DLD1 (cell line): ENCODE results near the gene GP1BB.
"Not testable (repeated sequence)": the region's sequence is repeated elsewhere in the genome, so short reads cannot be mapped to it uniquely, and the experiment has no call there.

Experiments
- in situ Hi-C: cut with HindIII; loops from 2 replicates; pipeline ENCODE4 v1.10.0; 2017; ENCODE audit warnings: low sequenced_read_pairs

The GP1BB gene

DNA sequence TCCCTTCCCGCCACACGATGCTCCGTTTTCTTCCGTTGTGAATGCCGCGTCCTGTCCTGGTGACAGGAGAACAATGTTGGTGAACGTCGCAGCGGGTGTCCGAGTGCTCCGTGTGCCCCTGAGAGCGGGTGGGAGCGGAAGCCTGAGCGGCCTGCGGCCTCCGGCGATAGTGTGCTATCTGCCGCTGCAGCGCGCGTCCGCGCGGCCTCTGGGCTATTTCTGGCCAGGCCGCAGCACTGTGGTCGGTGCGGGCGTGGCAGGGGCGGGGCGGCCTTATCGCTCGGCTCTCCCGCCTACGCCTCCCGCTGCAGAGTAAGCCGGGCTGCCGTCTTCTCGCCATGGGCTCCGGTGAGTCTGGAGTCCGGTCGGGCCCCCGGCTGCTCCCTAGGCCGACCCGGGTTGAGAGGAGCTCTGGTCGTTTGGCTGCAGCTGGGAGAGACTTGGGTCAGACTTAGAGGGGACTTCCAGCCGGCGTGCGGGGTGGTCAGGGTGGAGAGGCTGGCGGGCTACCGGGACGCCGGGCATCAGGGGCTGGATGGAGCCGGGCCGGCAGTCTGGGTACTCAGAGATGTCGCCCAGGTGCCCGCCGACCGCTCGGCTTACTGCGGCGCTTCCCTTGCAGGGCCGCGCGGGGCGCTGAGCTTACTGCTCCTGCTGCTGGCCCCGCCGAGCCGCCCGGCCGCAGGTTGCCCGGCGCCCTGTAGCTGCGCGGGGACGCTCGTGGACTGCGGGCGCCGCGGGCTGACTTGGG lies at the start of gene GP1BB:
Gene GP1BB (plus strand): TSS at position 308 of the 751 bp plus-strand sequence. CDS start 31 bp downstream, at position 339.
- in situ Hi-C loops: no loop called here

DNA sequence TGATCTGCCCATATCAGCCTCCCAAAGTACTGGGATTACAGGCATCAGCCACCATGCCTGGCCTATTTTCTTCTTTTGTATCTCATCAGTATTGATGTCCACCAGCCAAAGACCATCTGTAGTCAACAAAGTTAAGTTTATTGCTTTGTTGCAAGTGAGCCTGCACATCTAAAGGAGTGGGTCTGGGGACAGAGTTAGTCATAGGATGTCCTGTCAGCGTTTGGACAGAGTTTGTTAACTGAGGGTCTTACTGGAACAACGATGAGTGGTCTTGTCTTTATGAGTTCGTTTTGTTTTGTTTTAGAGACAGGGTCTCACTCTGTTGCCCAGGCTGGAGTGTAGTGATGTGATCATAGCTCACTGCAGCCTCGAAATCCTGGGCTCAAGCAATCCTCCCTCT lies 49.7 kb upstream of the GP1BB start:
- in situ Hi-C loops: no loop called here

DNA sequence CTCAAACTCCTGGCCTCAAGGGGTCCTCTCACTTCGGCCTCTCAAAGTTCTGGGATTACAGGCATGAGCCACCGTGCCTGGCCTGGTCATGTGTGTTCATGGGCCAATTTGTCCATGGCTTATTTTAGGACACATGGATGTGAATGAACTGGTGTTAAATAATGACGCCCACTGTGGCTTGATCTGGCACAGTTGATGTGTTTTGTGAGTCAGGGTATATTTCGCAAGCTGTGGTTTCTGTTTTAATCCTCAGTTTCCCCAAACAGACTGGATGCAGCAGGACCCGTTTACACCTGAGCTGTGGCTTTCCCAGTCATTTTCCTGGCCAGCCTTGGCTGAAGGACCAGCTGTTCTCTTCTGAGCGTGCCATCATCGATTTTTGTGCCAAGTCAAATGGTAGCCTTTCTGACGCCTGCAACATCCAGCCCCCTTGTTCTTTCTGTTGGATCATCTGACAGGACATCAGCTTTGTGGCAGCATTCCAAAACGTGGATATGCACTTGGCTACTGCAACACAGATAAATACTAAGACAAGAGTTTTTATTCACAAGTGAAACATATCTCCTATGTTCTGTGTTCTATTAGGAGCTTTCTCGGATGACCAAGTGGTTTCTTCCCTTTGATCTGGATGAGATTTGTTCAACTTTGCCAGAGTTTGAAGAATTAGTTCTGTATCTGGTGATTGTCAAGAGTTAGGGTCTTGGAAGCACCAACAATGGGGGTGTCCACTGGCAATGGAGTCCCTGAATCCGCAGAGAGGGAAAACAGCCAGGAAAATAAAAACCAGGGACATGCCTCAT lies 49.0 kb upstream of the GP1BB start:
- in situ Hi-C loops: no loop called here

DNA sequence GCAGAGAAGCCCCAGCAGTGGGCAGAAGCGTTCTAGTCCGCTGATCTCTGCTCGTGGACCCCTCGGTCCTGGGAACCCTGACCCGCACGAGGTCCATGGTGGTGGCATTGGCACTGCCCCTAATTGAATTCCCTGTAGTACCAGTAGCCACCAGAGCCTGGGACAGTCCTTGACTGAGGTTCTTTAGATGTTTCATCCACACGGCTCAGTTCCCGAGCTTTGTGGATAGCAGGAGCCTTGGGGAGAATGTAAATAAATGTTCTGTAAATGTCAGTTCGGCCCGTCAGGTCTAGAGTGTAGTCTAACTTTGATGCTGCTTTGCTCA lies 48.4 kb upstream of the GP1BB start:
- in situ Hi-C loops: no loop called here

DNA sequence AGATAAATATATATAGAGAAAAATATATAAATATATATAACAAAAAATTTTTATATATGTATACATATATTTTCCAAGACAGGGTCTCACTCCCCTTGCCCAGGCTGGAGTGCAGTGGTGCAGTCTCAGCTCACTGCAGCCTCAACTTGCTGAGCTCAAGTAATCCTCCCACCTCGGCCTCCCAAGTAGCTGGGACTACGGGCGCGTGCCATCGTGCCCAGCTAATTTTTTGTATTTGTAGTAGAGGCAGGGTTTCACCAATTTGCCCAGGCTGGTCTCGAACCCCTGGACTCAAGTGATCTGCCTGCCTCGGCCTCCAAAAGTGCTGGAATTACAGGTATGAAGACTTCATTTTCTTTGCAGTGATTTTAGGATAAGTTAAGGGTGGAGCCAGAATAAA lies 47.9 kb upstream of the GP1BB start:
- in situ Hi-C loops: no loop called here

DNA sequence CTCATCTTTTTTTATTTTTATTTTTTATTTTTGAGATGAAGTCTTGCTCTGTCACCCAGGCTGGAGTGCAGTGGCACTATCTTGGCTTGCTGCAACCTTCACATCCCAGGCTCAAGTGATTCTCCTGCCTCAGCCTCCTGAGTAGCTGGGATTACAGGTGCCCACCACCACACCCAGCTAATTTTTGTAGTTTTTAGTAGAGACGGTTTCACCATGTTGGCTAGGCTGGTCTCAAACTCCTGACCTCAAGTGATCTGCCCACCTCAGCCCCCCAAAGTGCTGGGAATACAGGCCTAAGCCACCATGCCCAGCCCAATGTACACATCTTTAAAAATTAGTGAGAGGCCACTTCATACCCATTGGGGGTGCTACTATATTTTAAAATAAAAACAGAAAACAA lies 46.9 kb upstream of the GP1BB start:
- in situ Hi-C loops: not testable (repeated sequence)

DNA sequence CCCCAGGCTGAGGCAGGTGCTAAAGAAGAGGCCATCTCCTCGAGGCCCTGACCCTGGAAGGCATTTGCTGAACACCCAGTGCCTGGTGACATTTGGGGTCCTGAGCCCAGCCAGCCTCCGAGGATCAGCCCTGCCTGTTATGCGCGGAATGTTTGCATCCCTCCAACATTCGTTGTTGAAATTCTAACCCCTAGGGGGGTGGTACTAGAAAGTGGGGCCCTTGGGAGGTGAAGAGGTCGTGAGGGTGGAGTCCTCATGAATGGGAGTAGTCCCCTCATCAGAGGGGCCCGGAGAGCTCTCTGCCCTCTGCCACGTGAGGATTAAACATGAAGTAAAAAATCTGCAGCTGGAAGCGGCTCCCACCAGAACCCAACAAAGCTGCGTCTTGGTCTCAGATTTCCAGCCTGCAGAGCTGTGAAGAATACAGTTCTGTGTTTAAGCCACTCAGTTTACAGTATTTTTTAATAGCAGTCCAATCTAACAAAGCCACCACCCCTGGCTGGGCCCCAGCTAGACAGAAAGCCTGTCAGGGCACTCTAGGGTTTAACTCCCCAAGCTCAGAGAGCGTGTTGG lies 44.3 kb upstream of the GP1BB start:
- in situ Hi-C loops: no loop called here

DNA sequence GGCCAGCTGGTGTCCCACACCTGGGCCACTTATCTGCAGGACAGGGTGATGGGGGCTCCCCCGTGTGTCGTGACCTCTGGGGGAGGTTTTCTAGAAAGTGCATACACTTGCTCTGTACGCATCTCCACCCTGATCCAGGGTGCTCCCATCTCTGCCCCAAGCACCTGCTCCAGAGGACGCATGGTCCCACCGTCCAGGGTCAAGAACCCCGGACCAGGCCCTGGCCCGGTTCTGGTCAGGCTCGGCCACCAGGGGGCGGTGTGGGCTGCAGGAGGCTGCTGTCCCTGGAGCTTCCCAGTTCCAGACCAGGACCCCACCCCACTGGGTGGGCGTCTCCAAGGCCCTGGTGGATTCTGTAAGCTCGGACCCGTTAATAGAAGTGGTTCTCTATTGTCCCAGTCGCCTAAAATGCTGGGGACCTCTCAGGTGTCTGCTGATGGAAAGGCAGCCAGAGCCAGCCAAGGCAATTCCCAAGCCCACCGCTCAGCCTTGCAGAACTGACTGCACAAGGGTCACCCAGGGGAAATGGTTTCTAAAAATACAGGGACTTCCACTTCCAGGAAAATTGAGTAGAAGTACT lies 43.7 kb upstream of the GP1BB start:
- in situ Hi-C loops: no loop called here

DNA sequence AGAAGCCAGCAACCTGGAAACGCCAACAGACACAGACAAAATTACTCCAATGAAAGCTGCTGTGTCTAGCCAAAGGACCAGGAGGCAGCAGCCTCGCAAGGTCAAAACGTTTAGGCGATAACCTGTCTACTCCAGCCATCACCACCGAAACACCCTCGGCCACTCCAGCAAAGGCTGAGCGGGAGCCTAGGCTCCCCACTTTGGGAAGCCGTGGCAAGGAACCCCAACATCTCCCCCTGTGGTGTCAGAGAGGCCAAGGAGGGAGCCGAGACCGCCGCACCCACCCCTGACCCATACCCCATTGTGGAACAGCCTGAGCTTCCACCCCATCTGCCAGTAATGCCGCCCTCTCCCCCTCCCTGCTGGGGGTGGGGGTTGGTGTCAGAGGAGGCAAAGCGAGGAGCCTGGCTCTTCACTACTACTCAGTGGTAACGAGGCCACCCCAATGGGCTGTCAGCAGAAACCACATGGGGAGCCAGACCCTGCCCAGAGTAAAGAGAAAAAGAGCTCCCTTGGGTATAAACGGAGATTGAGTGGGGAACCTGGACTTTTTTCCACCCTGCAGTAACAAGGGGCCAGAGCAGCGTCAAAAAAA lies 43.0 kb upstream of the GP1BB start:
- in situ Hi-C loops: no loop called here

DNA sequence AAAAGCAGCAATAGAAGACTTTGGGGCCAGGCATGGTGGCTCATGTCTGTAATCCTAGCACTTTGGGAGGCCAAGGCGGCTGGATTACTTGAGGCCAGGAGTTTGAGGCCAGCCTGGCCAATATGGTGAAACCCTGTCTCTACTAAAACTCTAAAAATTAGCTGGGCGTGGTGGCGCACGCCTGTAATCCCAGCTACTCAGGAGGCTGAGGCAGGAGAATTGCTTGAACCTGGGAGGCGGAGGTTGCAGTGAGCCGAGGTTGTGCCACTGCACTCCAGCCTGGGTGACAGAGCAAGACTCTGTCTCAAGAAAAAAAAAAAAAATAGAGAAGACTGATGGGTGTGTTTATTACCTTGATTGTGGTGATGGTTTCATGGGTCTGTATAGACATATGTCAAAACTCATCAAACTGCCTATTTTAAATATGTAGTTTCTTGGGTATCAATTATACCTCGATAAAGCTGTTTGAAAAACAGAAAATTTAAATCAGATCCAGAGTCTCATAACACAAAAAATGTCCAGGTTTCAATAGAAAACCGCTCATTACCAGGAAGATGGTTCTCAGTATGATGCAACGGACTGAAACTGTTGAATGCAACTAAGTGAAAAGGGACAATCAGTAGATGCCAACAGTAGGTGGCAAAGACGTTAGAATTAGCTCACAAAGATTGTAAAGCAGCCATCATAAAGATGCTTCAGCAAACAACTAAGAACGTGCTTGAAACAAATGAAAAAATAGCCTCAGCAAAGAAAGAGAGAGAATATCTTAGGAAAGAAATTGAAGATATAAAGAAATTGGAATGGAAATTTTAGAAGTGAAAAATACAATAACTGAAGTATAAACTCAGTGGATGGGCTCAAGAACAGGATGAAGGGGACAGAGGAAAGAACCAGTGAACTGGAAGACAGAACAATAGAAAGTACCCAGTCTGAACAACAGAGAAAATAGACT lies 42.2 kb upstream of the GP1BB start:
- in situ Hi-C loops: no loop called here

DNA sequence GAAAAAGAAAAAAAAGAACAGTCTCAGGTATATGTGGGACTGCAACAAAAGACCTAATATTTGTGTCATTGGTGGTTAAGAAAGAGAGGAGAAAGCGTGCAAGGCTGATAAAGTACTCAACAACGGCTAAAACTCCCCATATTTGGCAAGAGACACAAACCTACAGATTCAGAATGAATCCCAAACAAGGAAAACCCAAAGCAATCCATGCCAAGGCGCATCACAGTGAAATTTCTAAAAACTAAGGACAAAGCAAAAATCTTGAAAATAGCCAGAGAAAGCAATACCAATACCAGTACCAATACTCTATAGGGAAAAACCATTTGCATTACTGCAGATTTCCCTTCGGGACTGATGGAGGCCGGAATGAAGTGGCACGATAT lies 41.5 kb upstream of the GP1BB start:
- in situ Hi-C loops: no loop called here

DNA sequence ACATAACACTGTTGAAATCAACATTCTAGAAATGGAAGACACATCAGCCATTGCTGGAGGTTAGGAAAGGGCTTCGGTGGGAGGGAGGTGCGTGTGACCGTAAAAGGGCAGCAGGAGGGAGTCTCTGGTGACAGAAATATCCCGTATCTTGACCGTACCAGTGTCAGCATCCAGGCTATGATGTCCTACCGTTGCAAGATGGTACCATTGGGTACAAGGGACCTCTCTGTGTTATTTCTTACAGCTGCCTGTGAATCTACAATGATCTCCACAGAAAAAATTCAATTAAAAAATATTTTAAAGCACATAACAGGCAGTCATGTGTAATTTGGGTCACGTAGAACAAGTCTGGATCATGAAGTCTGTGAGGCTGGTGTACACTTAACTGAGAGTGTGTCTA lies 36.4 kb upstream of the GP1BB start:
- in situ Hi-C loops: no loop called here

DNA sequence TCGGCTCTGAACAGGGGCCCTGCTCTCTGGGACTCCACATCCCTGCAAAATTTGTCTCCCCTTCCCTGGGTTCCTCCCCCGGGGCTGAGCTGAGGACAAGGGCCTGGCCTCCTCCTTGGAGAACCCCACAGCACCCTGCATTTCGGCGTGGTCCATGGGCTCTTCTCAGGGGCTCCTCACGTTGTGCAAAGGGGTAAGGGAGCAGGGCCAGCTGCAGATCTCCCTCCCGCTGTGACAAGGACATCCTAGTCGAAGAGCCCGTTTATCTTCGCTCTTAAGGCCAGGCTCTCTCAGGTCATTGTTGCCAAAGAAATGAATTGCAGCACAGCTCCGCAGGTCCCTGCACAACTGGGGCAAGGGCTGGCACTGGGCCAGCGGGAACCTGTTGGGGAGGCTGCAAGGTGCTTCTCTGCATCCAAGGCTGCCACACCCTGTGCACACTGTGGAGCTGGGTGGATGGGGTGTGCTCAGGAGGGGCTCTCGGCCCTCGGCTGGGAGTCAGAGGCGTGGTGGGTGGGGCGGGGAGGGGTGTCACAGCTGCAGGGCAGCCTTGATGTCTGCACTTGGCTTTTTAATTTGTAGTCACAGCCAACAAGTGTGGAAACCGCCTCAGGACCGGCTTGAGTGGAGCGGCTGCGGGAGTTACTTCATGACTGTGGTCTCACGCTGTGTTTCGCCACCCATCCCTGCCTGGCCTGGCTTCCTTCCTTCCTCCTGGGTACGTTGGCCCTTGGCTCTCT lies 35.6 kb upstream of the GP1BB start:
- in situ Hi-C loops: no loop called here

DNA sequence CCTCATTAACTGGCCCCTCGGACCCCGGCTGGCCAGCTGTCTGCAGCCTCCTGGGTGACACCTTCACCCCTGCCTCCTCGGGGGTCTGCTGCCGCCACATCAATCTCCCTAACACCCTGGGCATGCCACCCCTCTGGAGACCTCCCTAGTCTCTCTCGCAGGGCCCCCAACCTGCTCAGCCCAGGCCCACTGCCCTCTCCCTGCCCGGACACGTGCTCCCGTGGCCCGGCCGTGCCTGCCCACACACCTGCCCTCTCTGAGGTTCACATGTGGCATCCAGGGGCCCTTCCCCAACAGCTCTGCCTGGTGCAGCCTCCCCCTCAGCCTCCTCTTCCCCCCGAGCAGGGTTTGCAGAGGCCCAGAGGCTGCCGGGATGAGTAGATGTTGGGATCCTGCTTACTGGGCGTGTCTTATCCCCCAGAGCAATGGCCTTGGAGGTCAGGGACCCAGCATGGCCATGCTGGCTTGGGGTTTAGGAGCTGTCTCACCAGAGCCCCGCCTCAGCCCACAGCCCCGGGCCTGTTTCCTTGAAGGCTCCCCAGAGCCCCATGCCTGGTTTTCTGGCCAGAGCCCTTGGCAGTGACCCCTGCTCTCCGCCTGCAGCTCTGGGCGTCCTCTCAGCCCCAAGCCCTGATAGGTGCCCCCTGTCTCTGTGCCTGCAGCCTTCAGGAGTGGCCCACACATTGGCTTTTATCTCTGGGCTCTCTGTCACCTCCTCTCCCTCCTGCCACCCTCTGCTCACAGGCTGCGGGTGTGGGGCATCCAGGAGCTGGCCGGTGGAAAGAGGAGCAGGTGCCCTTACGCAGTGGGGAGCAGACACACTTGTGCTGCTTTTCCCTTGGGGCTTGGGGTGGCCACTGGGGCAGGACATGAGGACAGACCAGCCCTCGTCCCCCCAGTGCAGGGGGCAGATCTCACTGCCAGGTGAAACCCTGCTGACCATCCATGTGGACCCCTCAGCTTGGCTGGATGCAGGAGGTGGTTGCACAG lies 34.7 kb upstream of the GP1BB start:
- in situ Hi-C loops: no loop called here

DNA sequence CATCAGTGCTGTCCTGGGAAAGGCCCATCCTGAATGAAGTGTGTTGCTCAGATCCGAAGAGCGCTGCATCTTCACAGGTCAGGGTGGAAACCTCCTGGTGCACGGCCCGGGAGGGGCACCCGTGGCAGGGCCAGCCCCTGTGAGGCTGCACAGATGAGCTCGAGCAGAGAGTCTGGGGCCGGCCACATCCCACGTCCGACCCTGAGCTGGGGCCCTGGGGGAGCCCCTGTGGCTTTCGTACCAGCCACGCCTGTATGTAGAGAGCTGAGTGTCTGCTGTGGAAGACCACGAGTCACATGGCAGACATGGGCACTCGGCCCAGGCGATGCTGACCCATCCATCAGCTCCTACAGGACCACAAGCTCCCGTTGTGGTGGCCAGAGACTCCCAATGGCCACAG lies 33.9 kb upstream of the GP1BB start:
- in situ Hi-C loops: no loop called here

DNA sequence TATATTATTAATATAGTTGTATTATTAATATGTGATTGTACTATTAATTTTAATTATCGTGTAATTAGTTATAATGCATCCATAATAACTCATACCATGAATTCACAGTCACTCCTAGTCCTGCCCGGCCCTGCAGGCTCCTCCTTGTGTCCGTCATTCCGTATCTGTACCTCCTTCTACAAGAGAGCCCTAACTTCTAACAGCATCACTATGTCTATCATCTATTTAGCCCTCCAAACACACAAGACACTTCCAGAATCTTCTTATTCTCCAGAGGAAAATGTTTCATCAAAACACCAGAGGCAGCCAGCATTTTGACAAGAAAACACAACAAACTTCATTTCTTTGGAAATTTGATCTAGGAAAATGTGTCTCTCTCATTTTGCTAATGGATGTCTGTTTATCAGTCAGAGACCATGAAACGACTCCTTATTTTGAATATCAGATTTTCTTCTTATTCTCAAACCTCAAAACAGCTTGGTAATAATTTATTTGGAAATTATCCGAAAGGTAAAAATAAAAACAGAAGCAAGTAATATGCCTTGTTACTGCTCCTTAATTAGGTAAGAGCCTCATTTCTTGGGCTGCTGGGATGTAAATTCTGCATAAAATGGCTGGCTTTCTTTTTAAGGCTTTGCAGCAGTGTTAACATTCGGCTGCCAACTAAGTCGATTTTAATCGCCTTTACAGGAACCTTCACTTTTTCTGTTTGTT lies 32.2 kb upstream of the GP1BB start:
- in situ Hi-C loops: no loop called here

DNA sequence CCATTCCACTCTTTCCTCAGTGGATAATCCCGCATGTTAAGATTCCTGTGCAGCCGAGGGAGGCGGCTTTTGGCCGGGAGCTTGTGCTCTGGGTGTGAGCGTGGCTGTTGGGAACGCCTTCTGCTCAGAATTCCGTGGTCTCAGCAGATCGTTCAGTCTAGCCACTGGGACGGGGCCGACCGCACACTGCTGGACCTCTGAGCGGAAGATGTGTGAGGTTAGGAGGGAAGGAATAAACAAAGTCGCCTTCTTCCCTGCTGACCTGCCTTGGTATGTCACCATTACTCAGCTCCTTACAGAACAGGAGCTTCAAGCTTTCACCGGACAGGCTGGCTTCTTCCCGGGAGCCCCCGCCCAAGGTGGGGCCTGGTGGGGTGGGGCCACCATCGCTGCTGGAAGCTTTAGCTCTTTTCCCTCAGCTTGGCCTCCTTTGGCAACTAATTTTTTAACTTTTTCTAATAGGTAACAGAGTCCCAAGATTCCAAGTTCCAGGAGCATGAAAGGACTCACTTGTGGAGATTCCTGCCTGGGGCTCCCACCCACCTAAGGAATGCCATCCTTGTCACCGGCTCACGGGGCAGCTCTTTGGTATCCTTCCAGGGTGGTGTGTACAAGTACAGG lies 31.5 kb upstream of the GP1BB start:
- in situ Hi-C loops: no loop called here
